Transverse colon (tissue), 3 donors: ENCODE results near the gene CAMK2B.

Experiments
- CTCF ChIP-seq, 5 experiments: fragments of 200-600 bp in 3 of 5; fragments of 450-650 bp in 2 of 5; sonication (generic) in 3 of 5; IDR thresholded peaks; 1 replicate in 2 of 5; 2 replicates in 3 of 5; pipeline ENCODE4 v1.5.1; 2016 to 2017; ENCODE audit warnings: antibody characterized with exemption in 5 of 5, inconsistent platforms in 3 of 5, mild to moderate bottlenecking in 2 of 5, moderate library complexity in 1 of 5
- POLR2A ChIP-seq: fragments of 450-650 bp; IDR thresholded peaks from one replicate; pipeline ENCODE4 v1.6.1; 2016; ENCODE audit warnings: antibody characterized with exemption, mild to moderate bottlenecking, moderate library complexity

GRCh38 chr7:44280636-44280992, 44.8 kb downstream of the CAMK2B start:
- TF ChIP-seq POLR2A = no peak
- no peak for TF ChIP-seq CTCF (IDR thresholded peaks at IDR 0.05)
